ENCODE data around the gene RNF213.

RNF213 gene

GRCh38 chr17:80372922-80373570 lies 112.4 kb downstream of the RNF213 start:
- DNase-seq (ENCODE audit: low read depth): no peak

DNA sequence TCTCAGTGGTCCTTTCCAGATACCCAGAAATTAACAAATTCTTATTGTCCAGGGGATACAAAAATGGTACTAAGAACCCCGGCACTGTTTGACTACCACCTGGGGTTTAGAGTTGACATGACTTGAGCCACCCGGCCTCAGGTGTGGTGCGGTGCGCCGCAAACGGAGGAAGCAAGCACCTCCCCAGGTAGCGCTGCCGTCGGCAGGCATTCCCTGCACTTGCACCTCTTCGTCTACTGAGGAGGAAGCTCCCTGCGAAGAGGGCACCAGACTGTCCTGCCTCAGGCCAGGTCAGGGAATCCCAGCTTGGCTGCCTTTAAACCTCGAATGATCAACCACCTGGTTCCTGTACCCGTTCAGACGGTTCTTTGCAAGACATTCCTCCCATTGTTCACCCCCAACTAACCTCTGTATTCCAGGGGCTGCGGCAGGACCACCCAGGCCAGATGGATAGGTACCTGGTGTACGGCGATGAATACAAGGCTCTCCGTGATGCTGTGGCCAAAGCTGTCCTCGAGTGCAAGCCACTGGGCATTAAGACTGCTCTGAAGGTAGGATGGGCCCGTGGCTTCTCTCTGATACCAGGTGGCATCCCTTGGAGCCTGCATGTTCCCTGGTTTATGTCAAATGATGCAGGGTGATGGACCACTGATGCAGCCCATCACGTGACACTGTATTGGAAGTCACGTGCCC lies 113.5 kb downstream of the RNF213 start:
- no peak for DNase-seq (ENCODE audit: low read depth)

DNA sequence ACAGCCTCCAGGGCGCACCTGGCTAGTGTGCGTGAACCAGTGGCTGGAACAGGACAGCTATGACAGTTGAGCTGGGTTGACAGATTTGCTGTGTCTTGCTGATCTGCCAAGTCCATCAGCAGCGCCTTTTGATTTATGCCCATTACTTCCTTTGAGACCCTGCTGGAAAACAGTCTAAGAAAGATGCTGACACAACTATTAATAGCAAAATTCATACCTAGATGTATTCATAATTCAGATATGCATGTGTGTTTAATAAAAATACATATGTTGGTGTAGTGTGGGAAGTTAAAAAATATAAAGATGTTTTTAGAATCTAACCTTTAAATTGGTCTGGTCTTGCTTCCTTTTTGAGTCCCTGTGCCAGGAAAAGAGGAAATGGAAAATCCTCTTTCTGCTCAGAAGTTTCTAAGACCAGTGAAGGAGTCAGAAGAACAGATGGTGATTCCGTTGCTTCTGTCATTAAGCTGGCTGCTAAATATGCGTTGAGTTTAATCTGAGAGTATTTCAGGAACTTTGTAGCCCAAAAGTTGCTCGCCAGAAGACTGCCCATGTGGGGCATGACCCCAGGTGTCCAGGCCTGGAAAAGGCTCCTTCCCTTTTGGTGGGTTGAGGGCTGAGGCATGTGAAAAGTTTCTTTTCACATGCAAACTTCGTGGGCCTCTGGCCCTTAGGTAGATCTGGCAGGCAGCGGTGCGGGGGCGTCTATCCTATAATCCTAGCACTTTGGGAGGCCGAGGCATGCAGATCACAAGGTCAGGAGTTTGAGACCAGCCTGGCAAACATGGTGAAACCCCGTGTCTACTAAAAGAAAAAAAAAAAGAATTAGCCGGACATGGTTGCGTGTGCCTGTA lies 114.3 kb downstream of the RNF213 start:
- DNase-seq (ENCODE audit: low read depth): no peak

GRCh38 chr17:80376531-80376930 lies 115.9 kb downstream of the RNF213 start:
- DNase-seq (ENCODE audit: low read depth): no peak

GRCh38 chr17:80377798-80378197 lies 117.1 kb downstream of the RNF213 start:
- DNase-seq (ENCODE audit: low read depth): no peak

DNA sequence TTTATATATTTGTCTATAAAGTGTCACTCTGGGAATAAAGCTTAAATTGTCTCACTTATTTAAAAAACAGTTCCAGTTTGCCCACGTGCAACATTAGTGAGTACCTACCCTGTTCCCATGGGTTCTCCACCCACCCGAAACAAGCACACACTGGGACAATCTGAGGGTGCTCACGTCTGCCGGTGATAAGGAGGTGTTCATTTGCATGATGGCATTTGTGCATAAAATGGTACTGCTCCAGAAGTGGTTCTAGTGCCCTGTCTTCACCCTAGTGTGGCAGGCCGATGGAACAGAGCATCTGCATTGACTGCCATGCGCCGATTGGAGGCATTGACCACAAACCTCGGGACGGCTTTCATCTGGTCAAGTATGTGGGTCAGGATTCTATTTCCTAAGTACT lies 118.7 kb downstream of the RNF213 start:
- no peak for DNase-seq (ENCODE audit: low read depth)

- no peak for DNase-seq (ENCODE audit: low read depth)
These were observed 119.4 kb downstream of the RNF213 start for GRCh38 chr17:80380068-80380467.

DNA sequence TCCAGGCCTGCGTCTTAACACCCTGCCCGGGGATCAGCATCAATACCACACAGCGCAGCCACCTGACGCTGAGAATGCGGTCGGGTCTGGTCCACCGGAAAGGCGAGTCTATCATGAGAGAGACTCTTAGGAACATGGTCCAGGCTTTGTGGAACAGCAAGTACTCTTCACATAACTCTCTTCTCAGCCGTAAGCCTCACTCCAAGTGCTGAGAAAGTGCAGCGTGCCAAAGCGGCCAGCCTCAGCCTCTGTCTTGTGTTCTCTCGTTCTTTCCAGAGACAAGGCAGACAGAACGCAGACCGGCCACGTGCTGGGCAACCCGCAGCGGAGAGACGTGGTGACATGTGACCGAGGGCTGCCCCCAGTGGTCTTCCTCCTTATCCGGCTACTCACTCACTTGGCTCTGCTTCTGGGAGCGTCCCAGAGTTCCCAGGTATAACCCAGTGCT lies 119.9 kb downstream of the RNF213 start:
- no peak for DNase-seq (ENCODE audit: low read depth)

DNA sequence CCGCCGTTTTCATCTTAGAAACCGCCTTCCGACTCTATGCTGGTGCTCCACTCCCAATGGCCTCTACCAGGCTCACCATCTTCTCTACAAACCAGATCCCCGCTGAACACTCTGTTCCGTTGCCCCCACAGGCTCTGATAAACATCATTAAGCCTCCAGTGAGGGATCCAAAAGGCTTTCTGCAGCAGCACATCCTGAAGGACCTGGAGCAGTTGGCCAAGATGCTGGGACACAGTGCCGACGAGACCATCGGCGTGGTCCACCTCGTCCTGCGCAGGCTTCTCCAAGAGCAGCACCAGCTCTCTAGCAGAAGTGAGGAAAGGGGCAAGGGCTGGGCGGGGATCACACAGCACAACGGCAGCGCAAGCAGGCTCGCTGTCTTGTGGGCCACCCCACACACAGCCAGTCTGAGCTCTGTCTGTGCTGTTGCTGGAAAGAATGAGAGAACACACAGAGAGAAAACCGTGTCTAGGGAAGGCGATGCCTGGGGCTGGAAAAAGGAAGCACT lies 120.8 kb downstream of the RNF213 start:
- no peak for DNase-seq (ENCODE audit: low read depth)

- no peak for DNase-seq (ENCODE audit: low read depth)
These were observed 121.8 kb downstream of the RNF213 start for GRCh38 chr17:80382446-80382845.

GRCh38 chr17:80382956-80383355 lies 122.3 kb downstream of the RNF213 start:
- no peak for DNase-seq (ENCODE audit: low read depth)

DNA sequence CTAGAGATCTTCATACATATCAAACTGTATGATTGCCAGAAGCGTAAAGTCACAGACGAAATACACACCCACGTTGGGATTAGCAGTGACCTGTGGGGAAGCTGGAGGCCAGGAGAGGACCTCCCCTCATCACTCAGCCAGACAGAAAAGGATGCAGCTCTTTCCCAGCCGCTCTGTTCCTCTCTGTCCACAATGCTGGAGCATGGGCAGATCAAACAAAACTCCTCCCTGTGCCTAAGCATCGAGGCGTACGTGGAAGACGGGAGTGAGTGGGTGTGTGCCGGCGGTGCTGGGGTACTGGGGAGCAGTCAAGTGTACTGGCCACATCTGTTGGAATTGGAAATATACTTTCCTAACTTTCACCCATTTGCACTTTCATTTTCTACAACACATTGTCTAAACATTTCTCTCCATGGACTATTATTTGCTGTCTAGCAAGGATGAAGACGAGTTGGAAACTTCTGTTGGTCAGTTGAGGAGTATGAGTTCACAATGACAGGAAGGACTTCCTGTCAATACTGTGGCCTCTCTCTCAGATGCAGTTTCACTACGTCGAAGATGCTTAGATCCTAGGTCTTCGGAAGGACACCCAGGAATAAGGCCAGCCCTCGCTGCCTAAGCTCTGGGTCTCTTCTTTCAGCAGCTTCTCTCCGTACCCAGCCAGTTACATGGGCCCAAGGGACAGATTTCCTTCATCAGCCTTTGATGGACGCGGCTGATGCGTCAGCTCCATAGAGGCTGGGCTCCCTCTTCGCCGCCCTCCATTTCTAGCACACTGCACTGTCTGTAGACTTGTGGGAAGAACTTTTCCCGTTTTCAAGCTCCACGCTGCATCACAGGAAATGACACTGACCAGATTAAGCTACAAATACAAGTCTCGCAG lies 123.7 kb downstream of the RNF213 start:
- DNase-seq (ENCODE audit: low read depth): no peak

DNA sequence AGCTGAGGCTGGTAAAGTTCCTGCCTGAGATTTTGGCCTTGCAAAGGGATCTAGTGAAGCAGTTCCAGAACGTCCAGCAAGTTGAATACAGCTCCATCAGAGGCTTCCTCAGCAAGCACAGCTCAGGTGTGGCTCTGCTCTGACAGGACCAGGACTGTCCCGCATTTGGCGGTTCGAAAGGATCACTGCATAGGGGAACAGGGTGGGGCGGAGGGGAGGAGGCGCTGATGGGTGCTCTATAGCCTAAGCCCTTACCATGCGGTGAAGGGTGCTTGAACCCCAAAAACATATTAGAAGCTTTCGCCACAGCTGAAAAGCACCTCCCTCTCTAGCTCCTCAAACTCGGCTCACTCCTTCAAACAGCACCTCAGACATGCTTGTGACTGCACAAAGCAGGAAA lies 124.4 kb downstream of the RNF213 start:
- DNase-seq (ENCODE audit: low read depth): no peak

DNA sequence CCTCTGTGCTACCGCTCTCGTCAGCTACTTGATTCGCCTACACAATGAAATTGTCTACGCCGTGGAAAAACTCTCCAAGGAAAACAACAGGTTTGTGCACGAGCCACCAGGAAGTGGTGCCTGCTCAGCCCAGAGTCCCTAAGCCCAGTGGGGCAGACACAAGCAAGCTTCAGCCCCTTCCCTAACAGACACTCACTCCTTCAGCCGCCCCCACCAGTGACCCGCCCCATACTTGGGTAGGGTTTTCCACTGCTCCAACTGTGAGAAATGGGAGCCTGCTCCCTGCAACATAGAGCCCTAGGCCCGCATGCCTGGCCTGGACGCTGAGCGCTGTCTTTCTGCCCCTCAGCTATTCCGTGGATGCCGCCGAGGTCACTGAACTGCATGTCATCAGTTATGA lies 125.7 kb downstream of the RNF213 start:
- no peak for DNase-seq (ENCODE audit: low read depth)

DNA sequence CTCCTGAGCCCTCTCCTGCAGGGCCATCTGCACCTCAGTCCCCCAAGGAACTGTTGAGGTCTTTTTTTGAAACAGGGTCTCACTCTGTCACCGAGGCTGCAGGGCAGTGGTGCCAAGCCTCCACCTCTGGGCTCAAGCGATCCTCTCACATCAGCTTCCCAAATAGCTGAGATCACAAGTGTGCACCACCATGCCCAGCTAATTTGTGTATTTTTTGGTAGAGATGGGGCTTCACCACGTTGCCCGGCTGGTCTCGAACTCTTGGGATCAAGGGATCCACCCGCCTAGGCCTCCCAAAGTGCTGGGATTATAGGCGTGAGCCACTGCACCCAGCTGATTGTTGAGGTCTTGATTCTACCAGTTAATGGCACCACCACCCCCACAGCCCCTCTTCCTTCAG lies 126.4 kb downstream of the RNF213 start:
- no peak for DNase-seq (ENCODE audit: low read depth)

GRCh38 chr17:80388175-80388574 lies 127.5 kb downstream of the RNF213 start:
- no peak for DNase-seq (ENCODE audit: low read depth)

- no peak for DNase-seq (ENCODE audit: low read depth)
These were observed 127.9 kb downstream of the RNF213 start for GRCh38 chr17:80388601-80389000.

- DNase-seq (ENCODE audit: low read depth): peak; percentile 75
These were observed 128.7 kb downstream of the RNF213 start for GRCh38 chr17:80389011-80389995.

GRCh38 chr17:80393241-80393890 lies 132.7 kb downstream of the RNF213 start:
- DNase-seq (ENCODE audit: low read depth): peak; percentile 45

GRCh38 chr17:80393961-80394360 lies 133.3 kb downstream of the RNF213 start:
- no peak for DNase-seq (ENCODE audit: low read depth)
